Skeletal muscle satellite cell (primary cell): Measurements from ENCODE around the gene MRE11.
"Not testable (repeated sequence)": the region's sequence is repeated elsewhere in the genome, so short reads cannot be mapped to it uniquely, and the experiment has no call there.

Source experiments
- H3K27me3 ChIP-seq: 2 replicates; pipeline ENCODE4 v1.7.0; 2013; ENCODE audit warnings: low read length; ENCODE audit not compliant: control insufficient read depth, insufficient read depth
- H3K36me3 ChIP-seq: 2 replicates; pipeline ENCODE4 v1.7.0; 2013; ENCODE audit warnings: mild to moderate bottlenecking, control low read depth, low read length; ENCODE audit not compliant: insufficient read depth
- H3K4me1 ChIP-seq: 2 replicates; pipeline ENCODE4 v1.7.0; 2013; ENCODE audit warnings: low read length; ENCODE audit not compliant: control insufficient read depth, insufficient read depth
- H3K4me2 ChIP-seq: 2 replicates; pipeline ENCODE4 v1.7.0; 2013; ENCODE audit warnings: mild to moderate bottlenecking, low read length
- H3K4me3 ChIP-seq: 2 replicates; pipeline ENCODE4 v1.7.0; 2013; ENCODE audit warnings: low read length
- H3K9ac ChIP-seq: 2 replicates; pipeline ENCODE4 v1.7.0; 2013; ENCODE audit warnings: mild to moderate bottlenecking, low read depth, low read length, moderate library complexity
- H3K9me3 ChIP-seq: replicated peaks from 2 replicates; pipeline ENCODE4 v1.7.0; 2013; ENCODE audit warnings: mild to moderate bottlenecking, control low read depth, low read length

The MRE11 gene

GRCh38 chr11:94417386-94417987 is 76.2 kb downstream of the MRE11 start:
- H3K4me2 ChIP-seq, result no peak overlapping the region
- H3K9me3 ChIP-seq, result no peaks in the 10 kb centered on the region
- no peaks in the 10 kb centered on the region for H3K4me1 ChIP-seq
- no peaks in the 10 kb centered on the region for H3K27me3 ChIP-seq
- no peak overlapping the region for H3K9ac ChIP-seq
- no peaks in the 10 kb centered on the region for H3K36me3 ChIP-seq
- H3K4me3 ChIP-seq, result no peak overlapping the region

DNA sequence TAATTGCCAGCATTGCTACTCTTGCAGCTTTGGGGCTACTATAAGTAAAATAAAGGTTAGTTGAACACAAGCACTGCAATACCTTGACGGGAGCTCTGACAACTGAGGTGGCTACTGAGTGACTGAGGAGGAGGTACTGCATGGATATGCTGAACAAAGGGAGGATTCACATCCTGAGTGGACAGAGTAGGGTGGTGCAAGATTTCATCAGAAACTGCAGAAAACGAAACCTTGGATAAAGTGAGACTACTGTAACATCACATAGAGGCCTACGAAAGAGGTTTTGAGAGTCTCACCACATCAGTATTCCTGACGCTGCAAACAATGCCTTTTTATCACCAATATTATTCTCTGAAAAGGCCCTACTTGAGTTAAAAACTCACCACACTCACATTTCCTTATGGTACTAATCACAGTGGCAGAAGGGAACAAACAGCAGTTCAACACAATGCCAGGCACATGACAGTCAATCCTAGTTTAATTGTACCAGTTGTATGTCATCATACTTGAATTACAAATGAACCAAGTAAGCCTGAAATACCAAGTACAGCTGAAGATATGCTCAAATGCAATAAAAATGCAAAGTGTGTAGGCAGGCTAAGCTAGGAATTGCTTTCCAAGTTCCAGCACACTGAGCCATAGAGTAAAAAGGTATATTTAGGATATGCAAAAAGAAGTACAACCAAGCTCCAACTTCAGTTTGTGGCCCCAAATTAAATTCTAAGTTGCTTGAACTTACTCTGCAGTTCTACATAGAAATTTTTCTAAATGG is 88.4 kb downstream of the MRE11 start:
- H3K4me2 ChIP-seq, result no peak overlapping the region

GRCh38 chr11:94402355-94402754 is 91.3 kb downstream of the MRE11 start:
- Histone ChIP-seq H3K9me3 (no peaks in the 10 kb centered on the region), H3K4me2 (no peak overlapping the region), H3K36me3 (no peaks in the 10 kb centered on the region), H3K9ac (no peak overlapping the region), H3K27me3 (peaks cover 52% of the 10 kb centered on the region), H3K4me3 (no peak overlapping the region), H3K4me1 (peaks cover 4% of the 10 kb centered on the region)

More for the DNA sequence above, 88.4 kb downstream of the MRE11 start:
- Histone ChIP-seq H3K36me3 (no peaks in the 10 kb centered on the region), H3K4me3 (no peak overlapping the region), H3K9ac (no peak overlapping the region), H3K9me3 (no peaks in the 10 kb centered on the region), H3K4me1 (peaks cover 4% of the 10 kb centered on the region), H3K27me3 (peaks cover 23% of the 10 kb centered on the region)

- H3K9ac ChIP-seq, result no peak overlapping the region
- H3K36me3 ChIP-seq, result no peaks in the 10 kb centered on the region
- peak overlapping the region; percentile 61 for H3K4me3 ChIP-seq
- peak overlapping the region; percentile 86 for H3K4me2 ChIP-seq
- H3K4me1 ChIP-seq, result peaks cover 4% of the 10 kb centered on the region
- peaks cover 53% of the 10 kb centered on the region for H3K27me3 ChIP-seq
- H3K9me3 ChIP-seq, result no peaks in the 10 kb centered on the region
Observed at GRCh38 chr11:94401773-94402265, 91.8 kb downstream of the MRE11 start.

DNA sequence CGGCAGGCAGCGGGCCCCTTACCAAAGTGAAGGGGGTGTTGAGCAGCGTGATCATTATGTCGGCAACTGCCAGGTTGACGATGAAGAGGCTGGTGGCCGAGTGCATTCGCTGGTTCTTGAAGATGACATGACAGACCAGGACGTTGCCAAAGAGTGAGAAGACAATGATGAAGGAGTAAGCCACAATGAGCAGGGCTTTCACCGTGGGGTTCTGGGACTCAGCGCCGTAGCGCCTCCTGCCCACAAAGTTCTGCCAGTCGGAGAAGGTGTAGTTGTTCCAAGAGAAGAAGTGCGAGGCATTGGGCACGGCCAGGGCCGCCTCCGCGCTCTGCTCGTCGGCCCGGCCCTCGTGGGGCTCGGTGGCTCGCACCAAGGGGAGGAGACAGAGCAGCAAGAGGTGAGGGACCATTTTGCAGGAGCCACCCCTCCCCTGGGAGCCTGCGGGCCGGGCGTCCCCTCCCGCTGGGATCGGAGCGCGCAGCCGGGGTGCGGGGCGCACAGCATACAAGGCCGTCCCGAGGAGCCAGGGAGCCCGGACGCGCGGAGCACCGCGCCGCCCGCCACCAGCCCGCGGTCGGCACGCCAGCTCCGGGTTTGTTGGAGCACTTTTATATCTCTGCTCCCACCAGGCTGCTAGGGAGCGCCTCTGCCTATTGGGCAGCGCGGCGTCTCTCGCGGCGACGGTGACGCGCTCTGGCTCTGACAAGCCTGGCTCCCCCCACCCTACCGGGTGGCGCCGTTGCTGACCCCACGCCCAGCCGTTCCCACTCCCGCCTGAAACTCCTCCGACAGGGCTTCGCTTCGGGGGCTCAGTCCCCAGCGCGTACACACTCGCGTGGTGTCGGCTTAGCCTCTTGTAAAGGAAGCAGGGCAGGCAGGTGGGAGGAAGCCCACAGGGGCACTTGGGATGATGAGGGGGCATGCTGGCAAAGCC is 92.5 kb downstream of the MRE11 start, which contains the start of gene GPR83:
Gene GPR83, minus strand, starts transcription at position 581 of the 934 bp plus-strand sequence. Its CDS starts 172 bp downstream, at position 409.
- Histone ChIP-seq H3K9me3 (no peaks in the 10 kb centered on the region), H3K36me3 (no peaks in the 10 kb centered on the region), H3K4me2 (peak within 1 kb of the TSS; percentile 86), H3K4me3 (peak within 1 kb of the TSS; percentile 61), H3K27me3 (peaks cover 53% of the 10 kb centered on the region), H3K4me1 (peaks cover 4% of the 10 kb centered on the region), H3K9ac (no peak within 1 kb of the TSS)

DNA sequence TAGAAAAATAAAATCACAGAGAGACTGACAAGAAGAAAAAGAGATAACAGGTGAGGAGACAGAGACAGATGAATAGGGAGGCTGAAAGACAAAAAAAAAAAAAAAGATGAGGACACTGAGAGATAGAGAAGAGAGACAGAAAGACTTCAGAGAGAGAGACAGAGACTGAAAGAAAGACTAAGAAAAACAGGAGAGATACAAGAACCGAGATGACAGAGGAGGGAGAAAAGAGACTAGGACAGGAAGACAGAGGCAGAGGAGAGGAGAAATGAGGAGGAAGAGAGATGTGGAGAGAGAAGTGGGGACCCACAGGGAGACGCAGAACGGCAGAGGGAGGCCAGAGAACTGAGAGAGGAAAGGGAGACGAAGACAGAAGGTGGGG is 93.2 kb downstream of the MRE11 start:
- Histone ChIP-seq H3K9ac (no peak overlapping the region), H3K27me3 (peaks cover 56% of the 10 kb centered on the region)

GRCh38 chr11:94400050-94400449 is 93.6 kb downstream of the MRE11 start:
- no peaks in the 10 kb centered on the region for H3K36me3 ChIP-seq
- no peak overlapping the region for H3K9ac ChIP-seq
- no peak overlapping the region for H3K4me2 ChIP-seq
- peaks cover 4% of the 10 kb centered on the region for H3K4me1 ChIP-seq
- no peaks in the 10 kb centered on the region for H3K9me3 ChIP-seq
- H3K27me3 ChIP-seq, result peaks cover 60% of the 10 kb centered on the region
- no peak overlapping the region for H3K4me3 ChIP-seq

More for the DNA sequence above, 93.2 kb downstream of the MRE11 start:
- Histone ChIP-seq H3K9me3 (no peaks in the 10 kb centered on the region), H3K4me3 (no peak overlapping the region), H3K36me3 (no peaks in the 10 kb centered on the region), H3K4me2 (peak overlapping the region; percentile 86), H3K4me1 (peaks cover 4% of the 10 kb centered on the region)

DNA sequence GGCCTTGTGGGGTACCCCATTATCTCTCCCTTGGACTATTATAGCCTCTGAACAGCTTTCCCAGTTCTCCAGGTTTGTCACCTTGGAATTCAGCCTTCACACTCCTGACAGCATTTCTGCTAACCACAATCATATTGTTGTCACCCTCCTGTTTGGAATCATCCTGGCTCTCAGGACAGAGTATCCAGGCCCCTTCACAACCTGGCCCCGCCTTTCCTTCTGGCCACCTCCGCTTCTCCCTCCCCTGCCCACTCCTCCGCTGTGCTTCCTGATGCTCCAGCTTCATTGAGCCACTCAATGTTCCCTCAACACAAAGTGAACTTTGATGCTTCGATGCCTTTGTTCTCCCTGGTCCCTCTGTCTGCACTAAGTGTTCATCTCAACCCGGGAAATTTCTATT is 95.5 kb downstream of the MRE11 start:
- H3K27me3 ChIP-seq, result peaks cover 66% of the 10 kb centered on the region
- H3K9me3 ChIP-seq, result no peaks in the 10 kb centered on the region
- H3K9ac ChIP-seq, result no peak overlapping the region

DNA sequence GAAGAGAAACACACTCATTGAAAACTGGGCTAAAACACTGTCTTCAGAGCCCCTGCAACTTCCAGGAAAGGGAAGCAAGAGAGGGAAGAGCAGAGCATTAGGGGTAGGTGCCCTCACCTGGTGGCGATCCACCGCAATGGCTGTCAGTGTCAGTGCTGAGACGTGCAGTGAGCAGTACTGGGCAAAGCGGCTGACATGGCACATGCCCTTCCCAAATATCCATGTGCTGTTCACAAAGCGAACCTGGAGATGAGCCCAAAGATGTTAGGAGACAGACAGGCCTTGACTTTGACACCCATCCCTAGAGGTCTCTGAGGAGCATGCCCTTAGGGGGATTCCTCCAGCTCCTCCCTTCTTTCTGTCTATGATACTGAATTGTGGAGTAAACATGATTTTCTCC is 97.4 kb downstream of the MRE11 start:
- H3K9ac ChIP-seq, result no peak overlapping the region
- no peaks in the 10 kb centered on the region for H3K9me3 ChIP-seq
- H3K4me3 ChIP-seq, result no peak overlapping the region
- H3K36me3 ChIP-seq, result no peaks in the 10 kb centered on the region
- no peak overlapping the region for H3K4me2 ChIP-seq
- H3K27me3 ChIP-seq, result peaks cover 54% of the 10 kb centered on the region
- peaks cover under 1% of the 10 kb centered on the region for H3K4me1 ChIP-seq

More for the DNA sequence above, 95.5 kb downstream of the MRE11 start:
- Histone ChIP-seq H3K4me3 (no peak overlapping the region), H3K36me3 (no peaks in the 10 kb centered on the region), H3K4me2 (no peak overlapping the region), H3K4me1 (peaks cover 4% of the 10 kb centered on the region)

DNA sequence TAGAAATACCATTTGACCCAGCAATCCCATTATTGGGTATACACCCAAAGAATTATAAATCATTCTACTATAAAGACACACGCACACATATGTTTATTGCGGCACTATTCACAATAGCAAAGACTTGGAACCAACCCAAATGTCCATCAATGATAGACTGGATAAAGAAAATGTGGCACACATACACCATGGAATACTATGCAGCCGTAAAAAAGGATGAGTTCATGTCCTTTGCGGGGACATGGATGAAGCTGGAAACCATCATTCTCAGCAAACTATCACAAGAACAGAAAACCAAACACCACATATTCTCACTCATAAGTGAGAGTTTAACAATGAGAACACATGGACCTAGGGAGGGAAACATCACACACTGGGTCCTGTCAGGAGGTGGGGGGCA is 101.7 kb downstream of the MRE11 start:
- H3K36me3 ChIP-seq, H3K9ac ChIP-seq, H3K4me2 ChIP-seq, H3K9me3 ChIP-seq, H3K4me1 ChIP-seq, H3K4me3 ChIP-seq: not testable (repeated sequence)
- H3K27me3 ChIP-seq, result peaks cover 14% of the 10 kb centered on the region

GRCh38 chr11:94379613-94380012 is 114.0 kb downstream of the MRE11 start:
- Histone ChIP-seq H3K4me1 (no peaks in the 10 kb centered on the region), H3K9me3 (no peaks in the 10 kb centered on the region), H3K4me2 (no peak overlapping the region), H3K36me3 (no peaks in the 10 kb centered on the region), H3K9ac (no peak overlapping the region), H3K4me3 (no peak overlapping the region), H3K27me3 (no peaks in the 10 kb centered on the region)
